DOHH2 (cell line): Measurements from ENCODE around the gene EEF1B2.
"Not testable (repeated sequence)": the region's sequence is repeated elsewhere in the genome, so short reads cannot be mapped to it uniquely, and the experiment has no call there.

ENCODE experiments used
- H3F3A ChIP-seq: fragments of 200-600 bp; sonication (generic), shearing (Covaris generic); 2 replicates; pipeline ENCODE4 v1.6.0; 2016; ENCODE audit warnings: antibody characterized with exemption, mild to moderate bottlenecking; ENCODE audit not compliant: control insufficient read depth, insufficient read depth
- H3K27ac ChIP-seq: fragments of 200-600 bp; sonication (generic); 2 replicates; pipeline ENCODE4 v1.5.1; 2014; ENCODE audit warnings: low read depth, mild to moderate bottlenecking, low read length, moderate library complexity
- H3K27me3 ChIP-seq: fragments of 200-600 bp; sonication (generic); 2 replicates; pipeline ENCODE4 v1.6.1; 2014; ENCODE audit warnings: mild to moderate bottlenecking, low read length, mixed read lengths; ENCODE audit not compliant: control insufficient read depth
- H3K36me3 ChIP-seq: fragments of 200-600 bp; sonication (generic); 2 replicates; pipeline ENCODE4 v1.6.1; 2014; ENCODE audit warnings: mild to moderate bottlenecking, low read length, moderate library complexity, mixed read lengths; ENCODE audit not compliant: control insufficient read depth
- H3K4me1 ChIP-seq: fragments of 200-600 bp; sonication (generic); 2 replicates; pipeline ENCODE4 v1.6.1; 2014; ENCODE audit warnings: mild to moderate bottlenecking, low read length, mixed read lengths; ENCODE audit not compliant: control insufficient read depth
- H3K4me2 ChIP-seq: fragments of 200-600 bp; sonication (generic); 2 replicates; pipeline ENCODE4 v1.6.0; 2014; ENCODE audit warnings: mild to moderate bottlenecking, low read length, moderate library complexity
- H3K4me3 ChIP-seq: fragments of 200-600 bp; sonication (generic); 2 replicates; pipeline ENCODE4 v1.5.1; 2014; ENCODE audit warnings: mild to moderate bottlenecking, low read length, mixed read lengths
- H3K79me2 ChIP-seq: fragments of 200-600 bp; sonication (generic); 2 replicates; pipeline ENCODE4 v1.6.1; 2014; ENCODE audit warnings: mild to moderate bottlenecking, low read length, mixed read lengths; ENCODE audit not compliant: control insufficient read depth
- H3K9me2 ChIP-seq: fragments of 200-600 bp; sonication (generic); replicated peaks from 2 replicates; pipeline ENCODE4 v1.6.1; 2014; ENCODE audit warnings: mild to moderate bottlenecking, low read length, mixed read lengths; ENCODE audit not compliant: control insufficient read depth
- H3K9me3 ChIP-seq: fragments of 200-600 bp; sonication (generic); 2 replicates; pipeline ENCODE4 v1.6.1; 2014; ENCODE audit warnings: antibody characterized with exemption, low read length, mixed read lengths; ENCODE audit not compliant: control insufficient read depth, insufficient read depth
- H4K20me1 ChIP-seq: fragments of 200-600 bp; sonication (generic); 2 replicates; pipeline ENCODE4 v1.6.0; 2014; ENCODE audit warnings: low read depth, mild to moderate bottlenecking, antibody characterized with exemption, low read length, moderate library complexity; ENCODE audit not compliant: control insufficient read depth, insufficient read depth
- CTCF ChIP-seq: fragments of 200-600 bp; sonication (generic); IDR thresholded peaks from one replicate; pipeline ENCODE4 v1.5.1; 2014; ENCODE audit warnings: antibody characterized with exemption, mild to moderate bottlenecking, low read depth, low read length; ENCODE audit not compliant: poor library complexity, severe bottlenecking
- EZH2phosphoT487 ChIP-seq: fragments of 200-600 bp; sonication (generic); IDR thresholded peaks from 2 replicates; pipeline ENCODE4 v1.6.1; 2017; ENCODE audit warnings: borderline replicate concordance, mild to moderate bottlenecking, antibody characterized with exemption, low read length, moderate library complexity, mixed read lengths

Gene EEF1B2

GRCh38 chr2:206202446-206202845 lies 42.8 kb downstream of the EEF1B2 start:
- H3K9me3 ChIP-seq: no peaks in the 10 kb centered on the region
- no peak overlapping the region for H3K27ac ChIP-seq
- H3K79me2 ChIP-seq: no peaks in the 10 kb centered on the region
- peaks cover 4% of the 10 kb centered on the region; the same call in 1 of the 2 replicates for H3K27me3 ChIP-seq
- no peak overlapping the region for H3K4me3 ChIP-seq
- no peaks in the 10 kb centered on the region for H3F3A ChIP-seq
- H3K9me2 ChIP-seq: no peaks in the 10 kb centered on the region
- H4K20me1 ChIP-seq: no peaks in the 10 kb centered on the region
- no peaks in the 10 kb centered on the region for H3K4me1 ChIP-seq
- H3K36me3 ChIP-seq: no peaks in the 10 kb centered on the region
- no peak for TF ChIP-seq EZH2phosphoT487
- no peak for TF ChIP-seq CTCF
- no peak overlapping the region for H3K4me2 ChIP-seq

DNA sequence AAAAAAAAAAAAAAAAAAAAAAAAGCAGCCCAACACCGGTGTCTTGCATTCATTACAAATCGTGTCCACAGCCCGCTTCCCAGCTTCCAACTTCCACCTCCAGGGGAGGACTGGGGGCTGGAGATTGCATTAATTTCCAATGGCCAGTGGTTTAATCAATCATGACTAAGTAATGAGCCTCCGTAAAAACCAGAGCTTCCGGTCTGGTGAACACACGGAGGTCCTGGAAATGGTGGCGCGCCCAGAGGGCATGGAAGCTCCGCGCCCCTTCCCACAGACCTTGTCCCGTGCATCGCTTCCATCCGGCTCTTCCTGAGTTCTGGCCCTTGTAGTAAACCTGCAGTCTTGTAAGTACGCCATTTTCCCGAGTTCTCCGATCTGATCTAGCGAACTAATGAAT lies 43.6 kb downstream of the EEF1B2 start:
- no peak overlapping the region for H3K27ac ChIP-seq
- H3K9me3 ChIP-seq: no peaks in the 10 kb centered on the region
- peaks cover 4% of the 10 kb centered on the region; the same call in 1 of the 2 replicates for H3K27me3 ChIP-seq
- H4K20me1 ChIP-seq: no peaks in the 10 kb centered on the region
- no peaks in the 10 kb centered on the region for H3K36me3 ChIP-seq
- H3K9me2 ChIP-seq: no peaks in the 10 kb centered on the region
- H3K79me2 ChIP-seq: no peaks in the 10 kb centered on the region
- H3F3A ChIP-seq: no peaks in the 10 kb centered on the region
- H3K4me1 ChIP-seq: no peaks in the 10 kb centered on the region
- H3K4me2 ChIP-seq: no peak overlapping the region
- no peak overlapping the region for H3K4me3 ChIP-seq
- no peak for TF ChIP-seq CTCF
- TF ChIP-seq EZH2phosphoT487: no peak

DNA sequence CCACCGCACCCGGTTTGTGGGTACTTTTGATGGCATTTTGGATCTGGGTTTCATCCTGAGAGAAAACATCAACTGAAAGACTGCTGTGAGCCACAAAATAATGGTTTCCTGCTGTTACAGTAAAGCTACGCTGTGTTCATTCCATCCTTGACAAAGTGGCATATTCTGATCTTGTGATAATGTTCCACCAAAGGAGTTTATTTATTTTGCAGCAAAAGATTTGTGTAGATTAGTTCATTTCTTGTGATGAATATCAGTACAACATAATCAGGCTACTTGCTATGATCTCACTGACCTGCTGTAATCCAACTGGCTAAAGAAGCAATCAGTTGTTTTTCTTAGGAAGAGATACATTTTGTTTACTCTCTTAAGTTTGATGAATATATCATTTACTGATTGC lies 45.0 kb downstream of the EEF1B2 start:
- Histone ChIP-seq H3F3A (no peaks in the 10 kb centered on the region), H3K4me3 (no peak overlapping the region), H3K4me1 (no peaks in the 10 kb centered on the region), H3K79me2 (no peaks in the 10 kb centered on the region), H4K20me1 (no peaks in the 10 kb centered on the region), H3K27ac (no peak overlapping the region), H3K27me3 (peaks cover 4% of the 10 kb centered on the region; the same call in 1 of the 2 replicates), H3K9me2 (no peaks in the 10 kb centered on the region), H3K4me2 (no peak overlapping the region), H3K36me3 (no peaks in the 10 kb centered on the region), H3K9me3 (no peaks in the 10 kb centered on the region)
- TF ChIP-seq EZH2phosphoT487 (no peak), CTCF (no peak)

GRCh38 chr2:206207316-206207715 lies 47.6 kb downstream of the EEF1B2 start:
- not testable (repeated sequence) for H4K20me1 ChIP-seq, H3K9me2 ChIP-seq, H3K4me3 ChIP-seq, H3K27me3 ChIP-seq, H3K4me2 ChIP-seq, H3K9me3 ChIP-seq, H3K4me1 ChIP-seq, H3K27ac ChIP-seq, H3K36me3 ChIP-seq, H3F3A ChIP-seq, H3K79me2 ChIP-seq
